ENCODE data around the gene PTPRM. TPM values are rescaled to one million over a fixed set of nuclear protein-coding genes. Genes with fewer than 3 reads are reported as not detected.

Gene PTPRM
- total and polyA plus RNA-seq, 2 of the 4 experiments (the other 2 are of a cell fraction), result 28.3 to 51.2 TPM

GRCh38 chr18:8081267-8081666 lies 514.2 kb downstream of the PTPRM start:
- DNase-seq (no peak), ATAC-seq (ENCODE audit: low read depth) (no peak)
- intact Hi-C loops (cut with micrococcal nuclease) (loop anchor here (5.0 kb wide), 1 partner anchor 401 kb away; no protein-coding TSS in a partner anchor), dilution Hi-C loops (cut with HindIII; ENCODE audit: low sequenced_read_pairs, unreplicated experiment) (no loop called here), in situ Hi-C loops (cut with MboI; ENCODE audit: low sequenced_read_pairs) (no loop called here)
- H3K79me1 ChIP-seq (ENCODE audit: low read depth in 1 of 2, low read length in 2 of 2), result no peaks in the 10 kb centered on the region
- no peak overlapping the region for H2BK15ac ChIP-seq (ENCODE audit: low read depth, low read length)
- H3K4me1 ChIP-seq (ENCODE audit: control insufficient read depth, insufficient read depth, low read length), result no peaks in the 10 kb centered on the region
- no peak overlapping the region for H2AFZ ChIP-seq (replicated peaks; ENCODE audit: low read length, poor library complexity)
- ChIA-PET POLR2A (ENCODE audit: unreplicated experiment) (no interaction called here), CTCF (no interaction called here)
- H4K8ac ChIP-seq (ENCODE audit: low read depth in 2 of 2, low read length in 2 of 2), result no peak overlapping the region
- no peak overlapping the region for H3K23ac ChIP-seq (ENCODE audit: low read depth, low read length)
- no peaks in the 10 kb centered on the region for H3K9me3 ChIP-seq (ENCODE audit: control insufficient read depth, insufficient read depth, low read length)
- H3K56ac ChIP-seq (ENCODE audit: extremely low read depth, insufficient read depth, low read length), result no peak overlapping the region
- no peaks in the 10 kb centered on the region for H3K27me3 ChIP-seq (ENCODE audit: control insufficient read depth, insufficient read depth, low read length)
- no peak overlapping the region for H3K4ac ChIP-seq (ENCODE audit: low read depth, low read length)
- 40% methylated on average over 1 of the region's 1 CpG; no CpG with 5 or more reads in 1 of the 2 experiments for WGBS, 2 experiments (ENCODE audit: extremely low coverage in 2 of 2, insufficient read length in 1 of 2)
- H2AK5ac ChIP-seq (ENCODE audit: low read depth, low read length), result no peak overlapping the region
- no peak overlapping the region for H3K4me3 ChIP-seq (ENCODE audit: insufficient read depth, low read depth, low read length)
- no peak overlapping the region for H3K27ac ChIP-seq (ENCODE audit: insufficient read depth, low read length)
- H3K18ac ChIP-seq (ENCODE audit: low read depth, low read length), result no peak overlapping the region
- H3K36me3 ChIP-seq (ENCODE audit: control insufficient read depth, insufficient read depth, low read length), result peaks cover 8% of the 10 kb centered on the region
- H3K14ac ChIP-seq (replicated peaks; ENCODE audit: low read depth, low read length), result no peak overlapping the region
- H3K9me1 ChIP-seq (ENCODE audit: insufficient read depth, low read length), result no peaks in the 10 kb centered on the region
- TF ChIP-seq RCOR1 (IDR thresholded peaks at IDR 0.05; ENCODE audit: insufficient replicate concordance, low read length) (no peak), FOS (IDR thresholded peaks at IDR 0.05; ENCODE audit: low read depth, low read length) (no peak), BHLHE40 (IDR thresholded peaks at IDR 0.05; ENCODE audit: low read depth, low read length) (no peak), POLR2A (IDR thresholded peaks at IDR 0.05; ENCODE audit: low read depth, low read length) (no peak), NFE2L2 (IDR thresholded peaks at IDR 0.05; ENCODE audit: low read depth, low read length) (no peak), CTCF (conservative IDR thresholded peaks at IDR 0.05; ENCODE audit: low read depth, low read length) (no peak), USF2 (IDR thresholded peaks at IDR 0.05; ENCODE audit: low read depth, low read length) (no peak), MXI1 (IDR thresholded peaks at IDR 0.05; ENCODE audit: borderline replicate concordance, low read depth, low read length) (no peak), SMC3 (IDR thresholded peaks at IDR 0.05; ENCODE audit: low read depth, low read length) (no peak)
- H2BK120ac ChIP-seq (ENCODE audit: low read depth, low read length), result no peak overlapping the region
- H3K4me2 ChIP-seq (ENCODE audit: low read depth, low read length), result no peak overlapping the region
- H4K20me1 ChIP-seq (ENCODE audit: insufficient read depth, low read length), result no peaks in the 10 kb centered on the region
- no peak overlapping the region for H2BK20ac ChIP-seq (ENCODE audit: low read depth, low read length)
- BruUV-seq (replicated peaks), result no TSS peak
- H4K91ac ChIP-seq (ENCODE audit: insufficient read depth, low read depth, low read length), result no peak overlapping the region
- H2BK5ac ChIP-seq (ENCODE audit: low read depth, low read length, poor library complexity, severe bottlenecking), result no peak overlapping the region
- H2AK9ac ChIP-seq (replicated peaks; ENCODE audit: low read depth, low read length, poor library complexity), result no peak overlapping the region
- H3K9ac ChIP-seq (ENCODE audit: low read depth, low read length), result no peak overlapping the region
- H4K5ac ChIP-seq (ENCODE audit: low read depth, low read length), result no peak overlapping the region
